ENCODE data around the gene TBC1D4. TPM values are rescaled to one million over a fixed set of nuclear protein-coding genes. Genes with fewer than 3 reads are reported as not detected.

The TBC1D4 gene
- total RNA-seq, 1 donor from 2014 or later = 25.6 TPM

GRCh38 chr13:75347457-75347856 is 134.5 kb downstream of the TBC1D4 start:
- Histone ChIP-seq H3K27me3 (ENCODE audit: insufficient read depth, low read length) (no peaks in the 10 kb centered on the region), H3K27ac (ENCODE audit: low read depth, low read length) (no peak overlapping the region), H3K4me3 (ENCODE audit: insufficient read depth, low read depth, low read length) (no peak overlapping the region), H2AFZ (ENCODE audit: low read depth, low read length) (no peak overlapping the region), H4K20me1 (ENCODE audit: insufficient read depth, low read length) (no peaks in the 10 kb centered on the region), H3K4me1 (ENCODE audit: insufficient read depth, low read length) (peaks cover 14% of the 10 kb centered on the region), H3K9me3 (ENCODE audit: insufficient read depth, low read depth, low read length) (no peaks in the 10 kb centered on the region), H3K9ac (ENCODE audit: low read length) (no peak overlapping the region), H3K4me2 (ENCODE audit: low read length) (no peak overlapping the region), H3K79me2 (ENCODE audit: insufficient read depth, low read length) (no peaks in the 10 kb centered on the region), H3K36me3 (ENCODE audit: insufficient read depth, low read length) (no peaks in the 10 kb centered on the region)
- Mint-ChIP-seq H3K9me3 (ENCODE audit: unreplicated experiment) (no peaks in the 10 kb centered on the region), H3K27me3 (ENCODE audit: low read depth, unreplicated experiment) (no peaks in the 10 kb centered on the region), H3K4me3 (ENCODE audit: unreplicated experiment) (no peak overlapping the region), H3K36me3 (ENCODE audit: low read depth, unreplicated experiment) (peaks cover 8% of the 10 kb centered on the region), H3K27ac (ENCODE audit: unreplicated experiment) (no peak overlapping the region), H3K4me1 (ENCODE audit: low read depth, unreplicated experiment) (peaks cover 14% of the 10 kb centered on the region)
- TF ChIP-seq CTCF (IDR thresholded peaks at IDR 0.05; ENCODE audit: insufficient read depth, low read depth, low read length) (no peak), EZH2 (IDR thresholded peaks at IDR 0.05; ENCODE audit: insufficient read depth, low read length) (no peak)
- DNase-seq (ENCODE audit: low read depth) (no peak), FAIRE-seq (no peak)

- no peak overlapping the region for H3K27ac Mint-ChIP-seq (ENCODE audit: unreplicated experiment)
- H3K9me3 Mint-ChIP-seq (ENCODE audit: unreplicated experiment) = no peaks in the 10 kb centered on the region
Measured at GRCh38 chr13:75345193-75345592, 136.8 kb downstream of the TBC1D4 start.

More at GRCh38 chr13:75345193-75345592, 136.8 kb downstream of the TBC1D4 start:
- peaks cover 14% of the 10 kb centered on the region for H3K4me1 ChIP-seq (ENCODE audit: insufficient read depth, low read length)
- peak; percentile 54 for DNase-seq (ENCODE audit: low read depth)
- no peak overlapping the region for H2AFZ ChIP-seq (ENCODE audit: low read depth, low read length)
- Mint-ChIP-seq H3K4me1 (ENCODE audit: low read depth, unreplicated experiment) (peaks cover 13% of the 10 kb centered on the region), H3K27me3 (ENCODE audit: low read depth, unreplicated experiment) (no peaks in the 10 kb centered on the region), H3K36me3 (ENCODE audit: low read depth, unreplicated experiment) (peaks cover 12% of the 10 kb centered on the region), H3K4me3 (ENCODE audit: unreplicated experiment) (no peak overlapping the region)
- H3K36me3 ChIP-seq (ENCODE audit: insufficient read depth, low read length) = no peaks in the 10 kb centered on the region
- peak overlapping the region; percentile 40 for H3K27ac ChIP-seq (ENCODE audit: low read depth, low read length)
- no peak for FAIRE-seq
- no peaks in the 10 kb centered on the region for H3K9me3 ChIP-seq (ENCODE audit: insufficient read depth, low read depth, low read length)
- H3K27me3 ChIP-seq (ENCODE audit: insufficient read depth, low read length) = no peaks in the 10 kb centered on the region
- H3K79me2 ChIP-seq (ENCODE audit: insufficient read depth, low read length) = no peaks in the 10 kb centered on the region
- no peaks in the 10 kb centered on the region for H4K20me1 ChIP-seq (ENCODE audit: insufficient read depth, low read length)
- H3K4me2 ChIP-seq (ENCODE audit: low read length) = peak overlapping the region; percentile 23
- no peak overlapping the region for H3K4me3 ChIP-seq (ENCODE audit: insufficient read depth, low read depth, low read length)
- no peak for TF ChIP-seq EZH2 (IDR thresholded peaks at IDR 0.05; ENCODE audit: insufficient read depth, low read length)
- no peak for TF ChIP-seq CTCF (IDR thresholded peaks at IDR 0.05; ENCODE audit: insufficient read depth, low read depth, low read length)
- H3K9ac ChIP-seq (ENCODE audit: low read length) = no peak overlapping the region

All from astrocyte (in vitro differentiated cells and primary cell).